Measurements from ENCODE around the gene PITPNM1. TPM values are rescaled to one million over a fixed set of nuclear protein-coding genes. Genes with fewer than 3 reads are reported as not detected.
"Not testable (repeated sequence)": the region's sequence is repeated elsewhere in the genome, so short reads cannot be mapped to it uniquely, and the experiment has no call there.

Gene PITPNM1
- total RNA-seq, 1 donor from 2014 or later, result 51.0 TPM

DNA sequence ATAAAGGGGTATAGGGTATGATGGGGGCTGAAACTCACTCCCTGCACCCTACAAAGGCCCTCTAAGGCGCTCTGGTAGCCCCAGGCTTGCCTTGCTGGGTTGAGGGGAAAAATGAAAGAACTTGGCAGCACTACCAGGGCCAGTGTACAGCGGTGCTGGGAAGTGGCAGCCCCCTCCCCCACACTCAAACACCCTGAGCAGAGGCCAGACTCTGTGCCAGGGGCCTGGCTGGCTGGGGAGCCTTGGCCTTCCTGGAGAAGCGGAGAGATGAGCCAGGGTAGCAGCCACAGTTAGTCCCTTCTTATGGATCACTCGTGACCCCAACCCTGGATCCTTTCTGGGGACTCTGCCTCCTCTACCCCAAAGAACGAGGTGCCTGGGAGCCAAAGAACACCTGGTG, 38.8 kb downstream of the PITPNM1 start:
- DNase-seq (ENCODE audit: low spot score), result no peak

DNA sequence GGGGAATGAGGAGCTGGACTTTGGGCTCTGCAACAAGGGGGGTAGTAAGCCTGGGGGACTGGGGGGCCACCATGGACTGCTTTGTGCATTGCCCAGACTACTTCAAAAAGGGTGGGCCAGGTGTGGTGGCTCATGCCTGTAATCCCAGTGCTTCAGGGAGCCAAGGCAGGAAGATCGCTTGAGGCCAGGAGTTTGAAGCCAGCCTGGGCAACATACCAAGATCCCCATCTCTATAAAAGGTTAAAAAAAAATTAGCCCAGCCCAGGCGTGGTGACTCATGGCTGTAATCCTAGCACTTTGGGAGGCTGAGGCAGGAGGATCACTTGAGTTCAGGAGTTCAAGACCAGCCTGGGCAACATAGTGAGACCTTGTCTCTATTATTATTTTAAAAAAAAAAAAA, 39.6 kb downstream of the PITPNM1 start:
- not testable (repeated sequence) for DNase-seq (ENCODE audit: low spot score)

DNA sequence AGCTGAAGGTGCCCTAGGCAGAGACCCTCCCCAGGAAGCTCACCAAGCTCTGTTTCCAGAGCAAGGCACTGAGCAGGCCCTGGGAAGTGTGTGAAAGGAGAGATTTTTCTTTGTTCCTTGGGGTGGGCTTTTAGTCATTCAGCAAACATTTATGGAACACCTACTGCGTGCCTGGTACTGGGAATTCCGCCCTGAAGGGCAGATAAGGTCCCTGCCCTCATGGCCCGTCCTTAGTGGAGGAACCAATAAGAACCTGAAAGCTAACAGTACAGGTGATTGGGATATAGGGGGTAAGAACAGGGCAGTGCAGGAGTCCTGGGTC, 40.0 kb downstream of the PITPNM1 start:
- no peak for DNase-seq (ENCODE audit: low spot score)

DNA sequence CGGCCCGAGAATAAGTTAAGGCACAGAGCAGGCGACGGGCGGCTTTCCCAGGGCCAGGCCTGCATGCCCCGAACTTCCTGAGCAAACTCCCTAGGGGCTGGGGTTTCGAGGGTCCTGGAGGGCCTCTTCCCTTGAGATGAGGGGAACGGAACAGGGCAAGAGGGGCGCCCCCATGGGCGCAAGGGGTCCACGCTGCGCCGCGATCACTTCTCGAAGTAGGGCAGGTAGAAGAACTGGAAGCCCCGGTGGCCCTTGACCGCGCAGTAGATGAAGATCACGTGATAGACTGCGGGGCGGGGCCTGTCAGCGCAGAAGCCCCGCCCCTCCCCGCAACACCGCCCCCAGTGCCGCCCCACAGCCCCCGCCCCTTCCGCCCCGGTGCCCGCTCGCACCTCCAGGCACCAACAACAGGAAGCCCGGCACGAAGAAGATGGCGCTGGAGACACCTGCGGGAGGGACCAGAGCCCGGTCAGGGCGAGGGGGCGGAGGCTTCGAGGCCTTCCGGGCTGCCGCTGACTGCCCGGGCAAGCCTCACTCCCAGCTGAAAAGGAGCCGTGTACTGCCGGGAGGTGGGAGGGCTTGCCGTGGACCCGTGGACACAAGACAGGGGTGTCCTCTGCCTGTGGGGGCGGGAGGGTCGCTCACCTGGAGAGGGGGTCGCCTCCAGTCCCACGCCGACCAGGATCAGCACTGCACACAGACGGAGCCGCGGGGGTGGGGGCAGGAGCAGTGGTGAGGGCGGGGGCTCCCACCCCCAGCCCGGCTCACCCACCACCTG, 40.6 kb downstream of the PITPNM1 start:
- DNase-seq (ENCODE audit: low spot score), result peak; percentile 93

DNA sequence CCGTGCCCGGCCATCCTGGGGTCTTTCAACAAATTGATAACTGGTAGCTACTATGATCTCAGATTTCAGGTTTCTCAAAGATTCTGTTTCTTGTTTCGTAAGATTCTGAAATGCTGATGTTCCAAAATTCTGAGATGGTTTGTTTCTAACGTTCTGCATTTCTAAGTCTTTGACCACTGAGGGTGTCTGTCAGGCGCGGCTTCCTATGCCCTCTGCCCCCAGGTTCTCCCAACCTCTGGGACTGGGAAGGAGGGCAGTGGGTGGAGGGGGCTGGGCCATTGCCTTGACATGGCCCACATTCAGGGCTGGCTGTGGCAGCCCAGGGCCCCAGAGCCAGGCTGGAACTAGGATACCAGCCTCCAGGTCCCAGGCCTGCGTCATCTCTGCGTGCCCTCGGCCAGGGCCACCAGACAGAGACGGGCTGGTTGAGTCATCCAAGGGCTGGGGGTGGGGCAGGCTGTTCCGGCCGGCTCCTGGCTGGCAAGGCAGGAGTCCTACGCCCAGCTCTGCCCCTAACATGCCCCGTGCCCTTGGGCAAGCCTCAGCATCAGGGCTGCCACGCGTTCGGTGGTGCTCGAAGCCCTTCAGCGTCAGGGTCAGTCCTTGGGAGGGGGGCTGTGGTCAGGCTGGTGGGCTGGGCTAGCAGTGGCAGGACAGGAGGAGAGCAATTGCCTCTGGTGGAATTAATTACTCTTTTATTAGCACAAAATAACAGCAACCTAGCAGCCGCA, 41.3 kb downstream of the PITPNM1 start:
- DNase-seq (ENCODE audit: low spot score), result peak; percentile 80

DNA sequence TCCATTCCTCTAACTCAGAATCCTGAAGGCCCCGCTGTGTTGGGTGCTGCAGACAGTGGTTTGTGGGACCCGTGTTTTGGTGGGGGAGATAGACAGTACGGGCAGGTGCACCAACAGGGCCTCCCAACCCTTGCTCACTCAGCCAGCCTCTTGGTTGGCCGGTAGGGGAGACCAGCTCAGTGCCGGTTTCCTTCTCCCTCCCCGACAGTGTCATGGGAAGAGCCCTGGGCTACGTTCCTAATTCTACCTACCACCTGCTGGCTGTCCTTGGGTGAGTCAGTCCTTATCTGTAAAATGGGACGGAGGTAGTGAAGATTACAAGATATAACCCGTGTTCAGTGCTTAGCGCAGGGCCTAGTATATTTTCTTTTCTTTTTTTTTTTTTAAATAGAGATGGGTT, 42.0 kb downstream of the PITPNM1 start:
- DNase-seq (ENCODE audit: low spot score), result no peak

DNA sequence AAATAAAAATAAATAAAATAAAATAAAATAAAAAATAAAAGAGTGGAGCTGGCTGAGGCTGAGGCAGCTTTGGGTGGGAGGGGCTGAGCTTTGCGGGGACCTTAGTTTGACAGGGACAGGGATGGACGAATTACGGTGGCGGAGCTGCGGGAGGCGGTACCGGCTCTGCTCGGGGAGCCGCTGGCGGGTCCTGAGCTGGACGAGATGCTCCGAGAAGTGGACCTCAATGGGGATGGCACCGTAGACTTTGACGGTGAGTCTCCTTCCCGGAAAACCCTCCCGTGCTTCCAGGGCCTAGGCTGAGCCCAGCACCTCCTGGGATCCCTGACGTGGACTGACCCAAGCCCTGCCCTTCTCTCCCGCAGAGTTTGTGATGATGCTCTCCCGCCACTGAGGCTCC, 46.9 kb downstream of the PITPNM1 start:
- DNase-seq (ENCODE audit: low spot score), result no peak

DNA sequence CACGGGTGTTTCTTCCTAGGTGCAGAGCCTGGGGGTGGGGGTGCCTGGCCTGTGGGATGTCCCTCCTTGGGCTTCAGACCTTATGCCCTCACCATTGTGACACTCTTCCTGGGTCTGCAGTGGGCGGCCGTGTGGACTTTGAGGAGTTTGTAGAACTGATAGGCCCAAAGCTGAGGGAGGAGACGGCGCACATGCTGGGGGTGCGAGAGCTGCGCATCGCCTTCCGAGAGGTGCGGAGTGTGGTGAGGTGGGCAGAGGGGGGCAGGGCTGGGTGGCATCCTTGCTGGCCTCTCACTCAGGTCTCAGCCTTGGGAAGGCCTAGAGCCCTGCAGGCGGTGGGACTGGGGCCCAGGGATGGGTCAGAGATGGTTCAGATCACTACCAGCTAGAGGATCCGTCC, 47.7 kb downstream of the PITPNM1 start:
- DNase-seq (ENCODE audit: low spot score), result no peak

DNA sequence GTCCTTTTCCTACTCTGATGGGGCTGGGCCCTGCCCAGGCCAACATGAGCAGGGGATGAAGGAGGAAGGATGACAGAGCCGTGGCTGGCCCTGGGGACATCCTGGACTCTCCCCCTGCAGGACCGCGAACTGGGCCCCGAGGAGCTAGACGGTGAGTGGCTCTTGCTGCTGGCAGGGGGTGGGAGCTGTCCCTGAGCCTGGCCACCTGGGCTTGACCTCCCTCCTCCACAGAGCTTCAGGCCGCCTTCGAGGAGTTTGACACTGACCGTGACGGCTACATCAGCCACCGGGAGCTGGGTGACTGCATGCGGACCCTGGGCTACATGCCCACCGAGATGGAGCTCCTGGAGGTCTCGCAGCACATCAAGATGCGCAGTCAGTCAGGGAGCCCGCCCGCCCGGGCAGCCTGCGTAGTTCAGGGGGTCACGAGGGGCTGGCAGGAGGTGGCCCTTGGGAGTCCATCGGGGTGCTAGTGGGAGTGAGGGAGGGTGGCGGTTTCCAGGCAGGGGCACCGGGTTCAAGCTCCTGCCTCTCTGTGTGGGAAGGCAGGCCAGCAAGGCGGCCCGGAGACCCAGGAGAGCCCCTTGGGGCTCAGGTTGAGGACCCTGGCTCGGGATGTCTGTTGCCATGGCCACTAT, 49.0 kb downstream of the PITPNM1 start:
- DNase-seq (ENCODE audit: low spot score), result no peak

DNA sequence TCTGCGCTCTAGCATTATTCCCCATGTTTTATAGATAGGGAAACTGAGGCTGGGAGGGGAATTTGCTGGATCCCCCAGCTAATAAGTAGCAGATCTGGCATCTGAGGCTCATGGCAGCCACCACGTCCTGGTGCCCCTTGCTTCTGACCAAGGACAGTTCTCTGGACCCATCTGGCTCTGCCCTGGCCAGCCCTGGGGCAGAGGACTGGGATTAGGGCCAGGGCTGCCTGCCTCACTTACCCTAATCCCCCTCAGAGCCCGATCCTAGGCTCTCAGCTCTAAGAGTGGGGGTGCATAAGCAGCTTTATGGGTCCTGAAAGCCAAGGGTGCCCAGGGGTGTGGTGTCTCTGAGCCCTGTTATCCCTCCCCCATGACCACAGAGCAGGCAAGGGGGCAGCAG, 50.1 kb downstream of the PITPNM1 start, which contains the start of gene CABP4:
Gene CABP4, plus strand, starts transcription at position 301 of the 400 bp plus-strand sequence. Its CDS starts 70 bp downstream, at position 371.
- no peak for DNase-seq (ENCODE audit: low spot score)

DNA sequence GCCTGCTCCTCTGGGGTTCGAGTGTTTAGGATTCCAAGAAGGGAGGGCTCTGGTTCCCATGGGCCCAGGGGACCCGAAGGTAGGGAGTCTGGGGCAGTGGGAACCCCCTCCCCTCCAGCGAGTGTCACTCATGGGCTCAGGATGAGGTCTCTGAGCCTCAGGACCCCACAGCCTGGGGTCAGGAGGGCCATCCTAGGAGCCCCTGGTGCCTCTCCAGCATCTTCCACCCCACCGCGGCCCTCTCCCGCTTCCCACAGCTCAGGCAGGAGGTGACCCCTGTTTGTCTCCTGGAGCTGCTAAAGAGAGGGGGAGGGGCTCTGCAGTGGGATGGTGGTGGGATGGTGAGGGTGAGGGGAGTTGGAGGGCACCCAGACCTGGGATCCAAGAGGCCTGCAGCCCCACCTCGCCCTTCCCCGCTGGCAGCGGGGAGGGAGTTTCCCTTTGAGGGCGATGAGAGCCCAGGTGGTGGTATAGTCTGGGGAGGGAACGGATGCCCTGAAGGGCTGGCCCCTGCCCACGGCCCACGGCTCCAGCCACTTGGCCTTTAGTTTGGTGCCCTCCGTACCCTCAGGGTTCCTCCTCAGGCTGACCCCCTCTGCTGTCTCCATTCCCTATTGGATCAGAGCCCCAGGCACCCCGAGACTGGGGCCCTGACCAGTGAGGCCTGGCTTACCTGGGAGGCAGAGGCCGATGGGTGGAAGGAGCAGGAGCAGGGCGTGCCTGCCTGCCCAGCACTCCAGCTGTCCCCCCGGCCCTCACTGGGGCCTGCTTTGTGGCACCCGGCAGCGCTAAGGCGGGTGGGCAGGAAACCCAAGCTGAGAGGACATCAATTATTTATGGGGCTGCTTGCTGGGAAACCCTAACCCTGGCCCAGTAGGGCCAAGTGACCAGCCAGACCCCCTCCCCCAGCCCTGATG, 51.1 kb downstream of the PITPNM1 start:
- DNase-seq (ENCODE audit: low spot score), result no peak

DNA sequence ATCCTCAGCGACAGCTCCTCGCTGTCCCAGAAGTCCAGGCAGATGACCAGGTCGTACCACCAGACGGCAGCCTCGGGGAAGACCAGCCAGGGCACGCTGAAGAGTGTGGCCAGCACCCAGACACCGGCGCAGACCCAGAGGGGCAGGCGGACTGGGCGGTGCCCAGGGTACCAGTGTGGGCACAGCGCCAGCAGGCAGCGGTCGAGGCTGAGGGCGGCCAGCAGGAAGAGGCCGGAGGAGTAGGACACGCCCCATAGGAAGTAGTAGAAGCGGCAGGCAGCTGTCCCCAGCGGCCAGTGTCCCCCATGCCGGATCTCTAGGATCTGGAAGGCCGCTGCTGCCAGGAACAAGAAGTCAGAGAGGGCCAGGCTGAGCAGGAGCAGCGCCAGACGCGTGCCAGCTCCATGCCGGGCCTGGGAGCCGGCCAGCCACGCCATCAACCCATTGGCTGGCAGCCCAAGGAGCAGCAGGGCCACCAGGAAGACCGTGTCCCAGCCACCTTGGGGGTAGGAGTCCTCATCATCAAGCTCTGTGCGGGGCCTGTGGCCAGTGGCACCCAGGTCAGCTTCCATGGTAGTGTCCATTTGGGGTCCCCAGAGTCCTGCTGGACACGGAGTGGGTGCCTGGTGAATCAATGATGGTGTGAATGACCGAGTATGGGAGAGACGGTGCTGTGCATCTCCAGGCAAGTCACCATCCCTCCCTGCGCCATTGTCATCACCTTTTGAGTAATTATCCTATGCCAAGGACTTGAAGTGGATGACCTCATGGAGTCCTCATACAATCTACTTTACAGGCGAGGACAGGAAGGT, 52.8 kb downstream of the PITPNM1 start, which contains the start of gene GPR152:
Gene GPR152, minus strand, starts transcription at position 589 of the 812 bp plus-strand sequence. Its CDS starts 5 bp downstream, at position 584.
- DNase-seq (ENCODE audit: low spot score), result no peak

DNA sequence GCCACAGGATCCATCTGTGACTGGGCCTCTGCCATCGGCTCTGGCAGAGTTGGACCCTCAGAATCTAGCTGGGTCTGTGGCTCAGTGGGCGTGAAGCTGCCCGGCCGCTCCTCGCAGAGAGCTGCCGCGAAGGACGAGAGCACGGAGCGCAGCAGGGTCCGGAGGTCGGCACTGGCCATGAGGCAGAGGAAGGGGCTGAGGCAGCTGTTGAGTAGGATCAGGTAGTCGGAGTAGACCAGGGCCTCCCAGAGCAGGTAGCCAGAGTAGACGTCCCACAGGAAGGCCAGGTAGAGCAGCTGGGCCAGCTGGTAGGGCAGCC, 53.5 kb downstream of the PITPNM1 start:
- no peak for DNase-seq (ENCODE audit: low spot score)

DNA sequence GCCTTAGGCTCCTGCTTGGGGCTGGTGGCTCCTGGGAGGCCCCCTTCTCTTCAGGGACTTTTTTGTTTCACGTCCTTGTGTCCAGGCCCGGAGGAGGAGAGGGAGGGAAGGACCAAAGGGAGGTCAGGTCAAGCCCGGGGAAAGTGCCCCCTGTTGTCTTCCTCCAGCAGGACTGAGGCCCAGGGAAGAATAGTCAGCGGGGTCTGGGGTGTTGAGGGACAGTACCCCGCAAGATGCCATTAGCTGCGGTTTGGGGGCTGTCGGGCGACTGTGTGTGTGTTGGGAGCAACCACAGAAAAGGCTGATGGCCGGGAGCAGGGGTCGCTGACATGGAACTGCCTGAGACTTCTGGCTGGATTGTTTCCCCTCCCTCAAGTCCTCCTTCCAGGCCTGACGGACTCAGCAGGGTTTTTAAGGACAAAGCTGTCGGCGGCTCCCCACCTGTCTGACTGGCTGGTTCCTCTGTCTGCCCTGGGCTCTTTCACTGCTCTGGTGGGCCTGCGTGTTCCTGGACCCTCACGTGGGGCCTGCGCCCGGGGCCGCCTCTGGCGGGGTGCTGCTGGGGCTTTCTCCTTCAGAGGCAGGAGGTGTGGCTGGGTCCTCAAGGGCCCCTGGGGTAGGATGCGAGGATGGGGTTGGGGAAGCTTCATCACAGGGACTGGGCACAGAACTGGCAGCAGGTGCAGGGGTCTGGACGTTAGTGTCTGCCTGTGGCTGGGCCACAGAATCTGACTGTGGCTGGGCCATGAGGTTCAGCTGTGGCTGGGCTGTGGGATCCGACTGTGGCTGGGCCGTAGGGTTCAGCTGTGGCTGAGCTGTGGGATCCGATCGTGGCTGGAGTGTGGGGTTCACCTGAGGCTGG, 54.1 kb downstream of the PITPNM1 start:
- no peak for DNase-seq (ENCODE audit: low spot score)

DNA sequence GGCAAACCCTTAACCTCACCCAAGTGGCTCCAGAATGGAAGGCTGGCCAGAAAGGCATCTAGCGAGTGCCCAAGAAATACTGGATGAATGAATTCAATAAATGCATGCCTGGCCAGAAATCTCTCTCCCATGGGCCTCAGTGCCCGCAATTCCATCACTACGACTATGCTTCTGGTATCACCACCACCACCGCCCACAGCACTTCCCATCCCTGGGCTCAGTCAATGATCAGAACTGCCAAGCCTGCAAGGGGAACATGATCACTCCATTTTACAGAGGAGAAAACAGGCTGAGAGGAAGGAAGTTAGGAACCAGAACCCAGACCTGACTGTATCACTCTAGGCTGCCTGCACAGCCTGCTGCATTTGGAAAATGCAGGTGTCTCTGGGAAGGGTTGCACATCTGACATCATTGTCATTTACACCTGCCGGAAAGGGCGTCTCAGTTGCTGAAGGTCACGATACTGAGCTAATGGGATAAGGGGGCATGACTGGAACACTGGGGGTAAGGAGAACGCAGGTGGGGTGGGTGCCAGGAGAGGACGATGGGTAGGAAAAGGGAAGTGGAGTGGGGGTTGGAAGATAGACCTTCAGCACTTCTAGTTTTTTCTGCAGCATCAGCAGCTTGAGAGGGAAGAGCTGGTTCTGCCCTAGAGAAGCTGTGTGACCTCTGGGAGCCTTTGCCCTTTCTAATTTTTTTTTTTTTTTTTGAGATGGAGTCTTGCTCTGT, 55.9 kb downstream of the PITPNM1 start:
- DNase-seq (ENCODE audit: low spot score), result no peak

DNA sequence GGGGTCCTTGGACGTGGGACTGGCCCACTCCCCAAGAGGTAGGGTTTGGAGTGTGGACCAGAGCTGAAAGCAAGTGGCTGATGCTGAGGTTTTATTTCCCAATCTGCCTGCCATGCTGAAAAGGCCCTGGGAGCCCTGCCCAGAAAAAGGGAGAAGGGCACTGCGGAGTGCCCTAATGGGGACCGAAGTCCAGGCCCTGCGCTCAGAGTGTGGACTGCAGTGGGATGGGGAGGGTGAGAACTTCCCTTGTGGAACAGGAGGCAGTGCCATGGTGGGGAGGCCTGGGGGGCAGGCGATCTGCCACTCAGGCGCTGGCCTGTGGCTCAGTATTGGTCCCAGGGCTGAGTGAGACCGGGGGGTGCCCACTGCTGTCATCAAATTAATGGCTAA, 56.9 kb downstream of the PITPNM1 start:
- DNase-seq (ENCODE audit: low spot score), result no peak

DNA sequence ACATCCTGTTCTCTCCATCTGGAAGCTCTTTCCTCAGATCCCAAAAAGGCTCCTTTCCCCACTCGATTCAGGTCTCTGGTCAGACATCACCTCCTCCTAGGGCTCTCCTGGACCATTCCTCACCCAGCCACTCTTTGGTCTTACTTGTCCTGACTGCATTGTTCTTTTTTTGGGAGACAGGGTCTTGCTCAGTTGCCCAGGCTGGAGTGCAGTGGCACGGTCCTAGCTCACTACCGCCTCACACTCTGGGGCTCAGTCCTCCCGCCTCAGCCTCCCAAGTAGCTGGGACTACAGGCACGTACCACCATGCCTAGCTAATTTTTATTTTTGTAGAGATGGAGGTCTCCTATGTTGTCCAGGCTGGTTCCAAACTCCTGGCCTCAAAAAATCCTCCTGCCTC, 59.6 kb downstream of the PITPNM1 start:
- DNase-seq (ENCODE audit: low spot score), result no peak

DNA sequence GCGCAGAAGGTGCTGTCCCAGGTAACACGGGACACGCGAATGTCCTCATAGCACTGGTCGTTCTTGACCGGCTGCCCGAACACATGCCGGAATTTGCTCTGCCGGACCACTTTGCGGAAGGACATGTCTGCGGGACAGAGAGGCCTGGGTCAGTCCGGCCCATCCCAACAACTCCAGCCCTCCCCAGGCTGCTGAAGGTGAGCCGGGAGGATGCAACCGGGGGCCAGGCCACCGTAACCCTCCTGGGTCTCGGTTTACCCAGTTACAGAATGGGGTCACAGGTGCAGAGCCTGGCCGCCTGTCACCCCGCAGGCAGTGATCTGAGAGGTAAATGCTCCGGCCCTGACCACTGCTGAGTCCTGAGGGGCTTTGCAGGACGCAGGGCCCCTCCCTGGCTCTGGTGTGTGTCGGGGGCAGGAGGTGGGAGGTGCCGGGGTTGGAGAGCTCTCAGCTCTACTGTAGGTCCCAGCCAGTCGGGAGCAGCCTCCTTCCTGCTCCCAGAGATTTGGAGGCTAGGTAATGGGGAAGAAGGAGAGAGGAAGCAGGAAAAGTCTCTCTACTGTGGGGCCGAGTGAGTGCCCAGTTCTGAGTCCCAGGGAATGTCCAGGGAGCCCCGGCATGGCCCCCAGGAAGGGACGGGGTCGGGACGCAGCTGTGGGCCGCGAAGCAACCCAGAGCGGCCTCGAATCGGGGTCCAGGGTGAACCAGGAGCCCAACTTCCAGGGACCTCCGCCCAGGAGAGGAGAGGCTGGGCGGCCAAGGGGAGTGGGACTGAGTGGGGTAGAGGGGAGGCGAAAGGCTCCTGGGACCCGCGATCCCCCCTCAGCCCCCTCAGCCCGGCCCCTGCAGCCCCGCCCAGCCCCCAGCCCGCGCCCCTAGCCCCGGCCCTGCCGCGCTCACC, 62.4 kb downstream of the PITPNM1 start:
- no peak for DNase-seq (ENCODE audit: low spot score)
